Adipocyte (in vitro differentiated cells): ENCODE data around the gene ERFE.
A peak's percentile ranks its signal among the peaks of the same experiment; 100 is the strongest.

Source experiments
- DNase-seq: peaks from one replicate; pipeline ENCODE4 v3.0.0-alpha.2; 2015; ENCODE audit warnings: low read depth
- H3K27me3 ChIP-seq: replicated peaks from 2 replicates; pipeline ENCODE4 v1.7.0; 2013; ENCODE audit warnings: mild to moderate bottlenecking, low read length, moderate library complexity; ENCODE audit not compliant: control insufficient read depth, insufficient read depth
- H3K36me3 ChIP-seq: 2 replicates; pipeline ENCODE4 v1.7.0; 2013; ENCODE audit warnings: low read length, mild to moderate bottlenecking, moderate library complexity; ENCODE audit not compliant: control insufficient read depth, insufficient read depth, severe bottlenecking
- H3K4me1 ChIP-seq: 2 replicates; pipeline ENCODE4 v1.7.0; 2013; ENCODE audit warnings: mild to moderate bottlenecking, low read length, moderate library complexity; ENCODE audit not compliant: control insufficient read depth, insufficient read depth
- H3K4me3 ChIP-seq: 2 replicates; pipeline ENCODE4 v1.7.0; 2013; ENCODE audit warnings: mild to moderate bottlenecking, low read length, moderate library complexity
- H3K9ac ChIP-seq: 2 replicates; pipeline ENCODE4 v1.7.0; 2013; ENCODE audit warnings: mild to moderate bottlenecking, low read length, moderate library complexity
- H3K9me3 ChIP-seq: 2 replicates; pipeline ENCODE4 v1.7.0; 2013; ENCODE audit warnings: mild to moderate bottlenecking, low read length, moderate library complexity; ENCODE audit not compliant: control insufficient read depth

ERFE gene

GRCh38 chr2:238128061-238128440 lies 30.7 kb upstream of the ERFE start:
- DNase-seq = no peak
- H3K4me3 ChIP-seq = peak overlapping the region; percentile 70
- H3K27me3 ChIP-seq = peaks cover 12% of the 10 kb centered on the region
- H3K9me3 ChIP-seq = no peaks in the 10 kb centered on the region
- no peaks in the 10 kb centered on the region for H3K36me3 ChIP-seq
- H3K4me1 ChIP-seq = peaks cover 3% of the 10 kb centered on the region
- peak overlapping the region; percentile 82 for H3K9ac ChIP-seq

GRCh38 chr2:238128534-238129001 lies 30.2 kb upstream of the ERFE start:
- H3K9ac ChIP-seq = no peak overlapping the region
- no peak for DNase-seq
- no peaks in the 10 kb centered on the region for H3K36me3 ChIP-seq
- peaks cover 3% of the 10 kb centered on the region for H3K4me1 ChIP-seq
- no peaks in the 10 kb centered on the region for H3K9me3 ChIP-seq
- H3K4me3 ChIP-seq = no peak overlapping the region
- peaks cover 10% of the 10 kb centered on the region for H3K27me3 ChIP-seq

DNA sequence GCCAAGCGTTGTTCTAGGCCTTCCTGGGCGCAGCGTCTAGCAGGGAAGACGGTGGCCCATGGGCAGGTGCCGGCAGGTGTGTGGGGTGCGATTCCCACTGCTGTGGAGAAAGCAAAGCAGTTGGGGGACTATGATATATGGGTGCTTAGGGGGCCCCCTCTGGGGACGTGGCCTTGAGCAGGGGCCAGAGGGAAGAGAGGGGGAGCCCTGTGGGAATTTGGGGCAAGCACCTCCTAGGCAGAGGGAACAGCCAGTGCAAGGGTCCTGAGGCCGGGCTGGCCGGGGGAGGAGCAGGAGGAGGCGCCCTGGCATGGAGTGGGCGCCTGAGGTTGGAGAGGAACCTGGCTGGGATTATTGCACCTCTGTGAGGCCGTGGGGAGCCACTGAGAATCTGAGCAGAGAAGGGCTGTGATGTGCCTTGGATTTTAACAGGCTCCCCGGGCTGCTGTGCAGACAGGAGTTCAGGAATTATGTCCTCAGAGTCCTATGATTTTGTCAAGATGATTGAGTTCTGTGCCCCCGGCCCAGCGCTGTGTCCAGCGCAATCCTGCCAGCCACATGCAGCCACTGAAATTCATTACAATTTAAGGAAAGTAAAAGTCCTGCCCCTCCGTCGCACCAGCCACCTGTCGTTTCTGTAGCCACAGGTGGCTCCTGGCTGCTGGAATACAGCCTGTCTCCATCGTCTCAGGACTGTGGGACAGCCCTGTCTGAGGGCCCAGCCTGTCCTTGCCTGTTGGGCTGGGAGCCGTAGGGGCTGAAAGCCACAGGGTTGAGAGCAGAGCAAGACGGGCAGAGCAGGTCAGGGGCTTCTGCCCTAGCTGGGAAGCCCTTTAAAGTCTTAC lies 29.4 kb upstream of the ERFE start:
- Histone ChIP-seq H3K9me3 (no peaks in the 10 kb centered on the region), H3K4me3 (no peak overlapping the region), H3K9ac (no peak overlapping the region), H3K27me3 (peaks cover 2% of the 10 kb centered on the region), H3K4me1 (peaks cover 3% of the 10 kb centered on the region), H3K36me3 (no peaks in the 10 kb centered on the region)
- DNase-seq = no peak

GRCh38 chr2:238130111-238130695 lies 28.6 kb upstream of the ERFE start:
- no peak overlapping the region for H3K9ac ChIP-seq
- H3K4me3 ChIP-seq = no peak overlapping the region
- no peaks in the 10 kb centered on the region for H3K9me3 ChIP-seq
- peaks cover 3% of the 10 kb centered on the region for H3K4me1 ChIP-seq
- H3K27me3 ChIP-seq = no peaks in the 10 kb centered on the region
- H3K36me3 ChIP-seq = no peaks in the 10 kb centered on the region
- DNase-seq = no peak

DNA sequence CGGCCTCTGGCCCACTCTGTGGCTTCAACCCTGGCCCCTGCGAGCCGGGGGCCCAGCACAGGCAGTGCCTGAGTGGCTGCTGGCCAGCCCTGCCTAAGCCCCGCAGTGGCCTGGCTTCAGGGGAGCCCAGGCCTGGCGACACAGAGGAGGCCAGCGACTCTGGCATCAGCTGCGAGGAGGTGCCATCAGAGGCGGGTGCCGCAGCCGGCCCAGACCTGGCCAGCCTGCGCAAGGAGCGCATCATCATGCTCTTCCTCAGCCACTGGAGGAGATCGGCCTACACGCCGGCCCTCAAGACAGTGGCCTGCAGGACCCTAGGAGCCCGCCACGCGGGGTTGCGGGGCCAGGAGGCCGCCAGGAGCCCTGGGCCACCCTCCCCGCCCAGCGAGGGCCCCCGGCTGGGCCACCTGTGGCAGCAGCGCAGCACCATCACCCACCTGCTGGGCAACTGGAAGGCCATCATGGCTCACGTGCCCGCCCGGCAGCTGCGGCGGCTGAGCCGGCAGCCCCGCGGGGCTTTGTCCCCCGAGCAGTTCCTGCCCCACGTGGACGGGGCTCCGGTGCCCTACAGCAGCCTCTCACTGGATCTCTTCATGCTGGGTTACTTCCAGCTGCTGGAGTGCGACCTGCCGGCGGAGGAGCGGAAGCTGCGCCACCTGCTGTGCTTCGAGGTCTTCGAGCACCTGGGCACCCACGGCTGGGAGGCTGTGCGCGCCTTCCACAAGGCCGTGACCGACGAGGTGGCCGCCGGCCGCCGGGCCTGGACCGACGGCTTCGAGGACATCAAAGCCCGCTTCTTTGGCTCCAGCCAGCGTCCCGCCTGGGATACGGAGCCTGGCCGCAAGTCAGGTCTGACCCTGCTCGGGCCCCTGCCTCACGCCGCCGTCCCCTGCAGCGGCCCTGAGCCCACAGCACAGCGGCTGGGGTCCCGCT lies 27.8 kb upstream of the ERFE start:
- Histone ChIP-seq H3K4me3 (no peak overlapping the region), H3K4me1 (peaks cover 3% of the 10 kb centered on the region), H3K36me3 (no peaks in the 10 kb centered on the region), H3K9me3 (no peaks in the 10 kb centered on the region), H3K9ac (no peak overlapping the region), H3K27me3 (no peaks in the 10 kb centered on the region)
- no peak for DNase-seq

- Histone ChIP-seq H3K9me3 (no peaks in the 10 kb centered on the region), H3K36me3 (no peaks in the 10 kb centered on the region), H3K27me3 (no peaks in the 10 kb centered on the region), H3K4me1 (peaks cover 8% of the 10 kb centered on the region), H3K9ac (no peak overlapping the region), H3K4me3 (no peak overlapping the region)
- DNase-seq = no peak
Measured at GRCh38 chr2:238131761-238132462, 26.9 kb upstream of the ERFE start.

GRCh38 chr2:238132463-238133450 lies 26.0 kb upstream of the ERFE start:
- Histone ChIP-seq H3K27me3 (no peaks in the 10 kb centered on the region), H3K4me3 (no peak overlapping the region), H3K9me3 (no peaks in the 10 kb centered on the region), H3K9ac (no peak overlapping the region), H3K4me1 (peaks cover 11% of the 10 kb centered on the region), H3K36me3 (no peaks in the 10 kb centered on the region)
- DNase-seq = no peak

- H3K36me3 ChIP-seq = no peaks in the 10 kb centered on the region
- H3K4me1 ChIP-seq = peaks cover 12% of the 10 kb centered on the region
- H3K4me3 ChIP-seq = no peak overlapping the region
- H3K27me3 ChIP-seq = no peaks in the 10 kb centered on the region
- no peak for DNase-seq
- H3K9me3 ChIP-seq = no peaks in the 10 kb centered on the region
- H3K9ac ChIP-seq = no peak overlapping the region
Measured at GRCh38 chr2:238133499-238134392, 25.0 kb upstream of the ERFE start.

DNA sequence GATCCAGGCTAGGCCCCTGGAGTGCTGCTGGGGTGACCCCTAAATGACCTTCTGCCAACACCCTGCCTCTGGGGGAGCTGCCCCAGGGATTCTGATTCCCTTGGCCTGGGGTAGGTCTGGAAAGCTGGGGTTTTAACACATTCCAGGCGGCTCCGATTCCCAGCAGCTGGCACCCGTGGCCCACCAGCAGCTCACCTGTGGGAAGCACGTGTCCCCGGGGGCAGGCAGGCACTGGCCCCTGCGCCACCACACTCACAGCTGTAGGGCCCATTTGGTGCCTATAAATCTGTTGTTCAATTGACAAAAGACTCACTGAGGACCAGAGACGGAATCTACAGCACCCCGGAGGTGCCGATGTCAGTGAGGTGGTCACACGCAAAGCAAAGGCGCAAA lies 24.4 kb upstream of the ERFE start:
- no peaks in the 10 kb centered on the region for H3K36me3 ChIP-seq
- no peak overlapping the region for H3K4me3 ChIP-seq
- no peaks in the 10 kb centered on the region for H3K27me3 ChIP-seq
- H3K9ac ChIP-seq = no peak overlapping the region
- peaks cover 12% of the 10 kb centered on the region for H3K4me1 ChIP-seq
- no peaks in the 10 kb centered on the region for H3K9me3 ChIP-seq
- no peak for DNase-seq
